IMR-90 (cell line): ENCODE data around the gene MADD. TPM values are rescaled to one million over a fixed set of nuclear protein-coding genes. Genes with fewer than 3 reads are reported as not detected.

Experiments
- ATAC-seq: fragments of 200-7000 bp; cut with Tn5 transposase; 2 replicates; pipeline ENCODE4 v1.9.1; 2020; ENCODE audit warnings: low read depth, mild to moderate bottlenecking, moderate library complexity
- BruUV-seq: library from RNA; stranded (reverse); fragments of 400-500 nt; replicated peaks from 2 replicates; lab custom pipeline; 2021; lab: Mats Ljungman, UMichigan
- CTCF ChIA-PET: fragments of 300-600 bp; formaldehyde crosslinking; extraction: SDS; loops from one replicate; lab custom pipeline; 2021; ENCODE audit warnings: antibody characterized with exemption; lab: Yijun Ruan, JAX
- POLR2A ChIA-PET: fragments of 300-600 bp; sonication (Branson Sonifier 250); formaldehyde crosslinking; loops from one replicate; lab custom pipeline; 2022; ENCODE audit warnings: antibody characterized with exemption; ENCODE audit not compliant: unreplicated experiment; lab: Charles Lee
- DNase-seq: peaks from one replicate; pipeline ENCODE4 v3.0.0; 2013
- H2AFZ ChIP-seq: replicated peaks from 2 replicates; pipeline ENCODE3; 2013; ENCODE audit warnings: low read length, mild to moderate bottlenecking; ENCODE audit not compliant: poor library complexity
- H2AK5ac ChIP-seq: 2 replicates; pipeline ENCODE4 v1.6.1; 2013; ENCODE audit warnings: low read depth, low read length, inconsistent platforms
- H2AK9ac ChIP-seq: replicated peaks from 2 replicates; pipeline ENCODE3; 2013; ENCODE audit warnings: mild to moderate bottlenecking, low read depth, low read length, moderate library complexity; ENCODE audit not compliant: poor library complexity
- H2BK120ac ChIP-seq: 2 replicates; pipeline ENCODE4 v1.6.1; 2013; ENCODE audit warnings: low read depth, low read length, inconsistent platforms
- H2BK15ac ChIP-seq: 3 replicates; pipeline ENCODE4 v1.6.1; 2013; ENCODE audit warnings: low read depth, low read length, inconsistent platforms
- H2BK20ac ChIP-seq: 2 replicates; pipeline ENCODE4 v1.6.1; 2013; ENCODE audit warnings: low read depth, mild to moderate bottlenecking, inconsistent platforms, low read length, moderate library complexity
- H2BK5ac ChIP-seq: 2 replicates; pipeline ENCODE4 v1.6.1; 2013; ENCODE audit warnings: mild to moderate bottlenecking, low read depth, low read length, inconsistent platforms; ENCODE audit not compliant: poor library complexity, severe bottlenecking
- H3K14ac ChIP-seq: replicated peaks from 2 replicates; pipeline ENCODE4 v1.6.1; 2013; ENCODE audit warnings: low read depth, low read length, inconsistent platforms
- H3K18ac ChIP-seq: 2 replicates; pipeline ENCODE4 v1.6.1; 2013; ENCODE audit warnings: low read depth, low read length, control low read depth
- H3K23ac ChIP-seq: 2 replicates; pipeline ENCODE4 v1.6.1; 2013; ENCODE audit warnings: low read depth, low read length, inconsistent platforms
- H3K27ac ChIP-seq: 2 replicates; pipeline ENCODE4 v1.5.1; 2013; ENCODE audit warnings: mild to moderate bottlenecking, control low read depth, low read length; ENCODE audit not compliant: insufficient read depth
- H3K27me3 ChIP-seq: 2 replicates; pipeline ENCODE4 v1.6.1; 2013; ENCODE audit warnings: low read length; ENCODE audit not compliant: control insufficient read depth, insufficient read depth
- H3K36me3 ChIP-seq: 2 replicates; pipeline ENCODE4 v1.6.1; 2013; ENCODE audit warnings: low read length, mixed read lengths; ENCODE audit not compliant: control insufficient read depth, insufficient read depth
- H3K4ac ChIP-seq: 2 replicates; pipeline ENCODE4 v1.6.1; 2013; ENCODE audit warnings: low read depth, low read length, inconsistent platforms
- H3K4me1 ChIP-seq: 2 replicates; pipeline ENCODE4 v1.6.1; 2013; ENCODE audit warnings: low read length, mixed read lengths; ENCODE audit not compliant: control insufficient read depth, insufficient read depth
- H3K4me2 ChIP-seq: 2 replicates; pipeline ENCODE4 v1.6.1; 2013; ENCODE audit warnings: low read depth, mild to moderate bottlenecking, control low read depth, low read length, moderate library complexity
- H3K4me3 ChIP-seq: 2 replicates; pipeline ENCODE4 v1.5.1; 2013; ENCODE audit warnings: low read depth, mild to moderate bottlenecking, control low read depth, low read length, moderate library complexity; ENCODE audit not compliant: insufficient read depth
- H3K56ac ChIP-seq: 2 replicates; pipeline ENCODE4 v1.6.1; 2013; ENCODE audit warnings: low read length, inconsistent platforms; ENCODE audit not compliant: insufficient read depth; ENCODE audit errors: extremely low read depth
- H3K79me1 ChIP-seq, 2 experiments: 2 replicates each; pipeline ENCODE4 v1.6.1; 2013; ENCODE audit warnings: low read length in 2 of 2, inconsistent platforms in 1 of 2, low read depth in 1 of 2
- H3K9ac ChIP-seq: 2 replicates; pipeline ENCODE4 v1.6.1; 2013; ENCODE audit warnings: low read depth, low read length, control low read depth
- H3K9me1 ChIP-seq: 2 replicates; pipeline ENCODE4 v1.6.1; 2013; ENCODE audit warnings: low read length, inconsistent platforms; ENCODE audit not compliant: insufficient read depth
- H3K9me3 ChIP-seq: 2 replicates; pipeline ENCODE4 v1.6.1; 2013; ENCODE audit warnings: low read length; ENCODE audit not compliant: control insufficient read depth, insufficient read depth
- H4K20me1 ChIP-seq: 2 replicates; pipeline ENCODE4 v1.6.1; 2013; ENCODE audit warnings: low read length, inconsistent platforms; ENCODE audit not compliant: insufficient read depth
- H4K5ac ChIP-seq: 2 replicates; pipeline ENCODE4 v1.6.1; 2013; ENCODE audit warnings: mild to moderate bottlenecking, low read depth, low read length, control low read depth
- H4K8ac ChIP-seq, 2 experiments: 2 replicates each; pipeline ENCODE4 v1.6.1; 2013; ENCODE audit warnings: low read depth in 2 of 2, low read length in 2 of 2, control low read depth in 1 of 2, inconsistent platforms in 1 of 2
- H4K91ac ChIP-seq: 2 replicates; pipeline ENCODE4 v1.6.1; 2013; ENCODE audit warnings: low read depth, low read length, inconsistent platforms; ENCODE audit not compliant: insufficient read depth
- BHLHE40 ChIP-seq: fragments of 150-350 bp; IDR thresholded peaks from 2 replicates; pipeline ENCODE4 v1.6.1; 2016; ENCODE audit warnings: mild to moderate bottlenecking, low read depth, low read length
- CTCF ChIP-seq: conservative IDR thresholded peaks from 2 replicates; pipeline ENCODE4 v1.5.1; 2012; ENCODE audit warnings: mild to moderate bottlenecking, low read depth, low read length, improper control_type of control experiment
- ELK1 ChIP-seq: fragments of 150-350 bp; IDR thresholded peaks from 2 replicates; pipeline ENCODE4 v1.6.1; 2016; ENCODE audit warnings: low read depth, mild to moderate bottlenecking, low read length, moderate library complexity, borderline replicate concordance
- MAFK ChIP-seq: IDR thresholded peaks from 2 replicates; pipeline ENCODE4 v1.6.1; 2012; ENCODE audit warnings: low read depth, low read length, improper control_type of control experiment
- MXI1 ChIP-seq: IDR thresholded peaks from 2 replicates; pipeline ENCODE4 v1.6.1; 2012; ENCODE audit warnings: low read depth, mild to moderate bottlenecking, low read length, moderate library complexity, borderline replicate concordance
- RAD21 ChIP-seq: IDR thresholded peaks from 2 replicates; pipeline ENCODE4 v1.6.1; 2012; ENCODE audit warnings: low read length, improper control_type of control experiment
- RCOR1 ChIP-seq: IDR thresholded peaks from 2 replicates; pipeline ENCODE4 v1.6.1; 2012; ENCODE audit warnings: mild to moderate bottlenecking, low read length, improper control_type of control experiment; ENCODE audit not compliant: insufficient replicate concordance
- RFX5 ChIP-seq: IDR thresholded peaks from 2 replicates; pipeline ENCODE4 v1.8.0; 2012; ENCODE audit warnings: low read depth, mild to moderate bottlenecking, low read length, moderate library complexity
- SMC3 ChIP-seq: fragments of 150-350 bp; IDR thresholded peaks from 2 replicates; pipeline ENCODE4 v1.6.1; 2016; ENCODE audit warnings: low read depth, mild to moderate bottlenecking, antibody characterized with exemption, low read length, moderate library complexity
- USF2 ChIP-seq: fragments of 150-350 bp; IDR thresholded peaks from 2 replicates; pipeline ENCODE4 v1.6.1; 2017; ENCODE audit warnings: mild to moderate bottlenecking, antibody characterized with exemption, low read length, low read depth
- WGBS, 2 experiments: methylation state at CpG; one replicate each; pipeline versions ENCODE4 v1.1.5 to v1.1.7; 2013; ENCODE audit warnings: missing lambda C conversion rate in 2 of 2; ENCODE audit not compliant: insufficient read length in 1 of 2; ENCODE audit errors: extremely low coverage in 2 of 2; 5-methylcytosine and 5-hydroxymethylcytosine counted together
- dilution Hi-C: fragments of 300-500 bp; cut with HindIII; formaldehyde crosslinking; loops from one replicate; pipeline ENCODE4 v1.14.3; 2018; ENCODE audit warnings: low sequenced_read_pairs; ENCODE audit not compliant: unreplicated experiment
- in situ Hi-C: fragments of 300-500 bp; cut with MboI; formaldehyde crosslinking; loops from 3 replicates; pipeline ENCODE4 v1.14.3; 2019; ENCODE audit warnings: low sequenced_read_pairs, inconsistent platforms, mixed read lengths
- intact Hi-C: fragments of 100-400 bp; cut with micrococcal nuclease; formaldehyde crosslinking; loops from 2 replicates; pipeline ENCODE4 v1.10.0; 2022
- polyA plus RNA-seq, 3 experiments: library from polyadenylated mRNA; depleted of rRNA; stranded (reverse); fragments of >200 nt; gene quantifications; 2 replicates each; pipeline ENCODE4 v1.2.3, GENCODE V29; 2012; ENCODE audit warnings: low replicate concordance in 1 of 3
- total RNA-seq: library from RNA; depleted of rRNA; stranded (reverse); fragments of >200 nt; gene quantifications from 2 replicates; pipeline ENCODE4 v1.2.3, GENCODE V29; 2012

MADD gene
- total and polyA plus RNA-seq, 2 of the 4 experiments (the other 2 are of a cell fraction), result 13.3 to 16.4 TPM

- Histone ChIP-seq H2AK5ac (no peak overlapping the region), H3K9me3 (no peaks in the 10 kb centered on the region), H4K91ac (no peak overlapping the region), H3K4ac (no peak overlapping the region), H3K4me2 (no peak overlapping the region), H3K18ac (no peak overlapping the region), H3K9me1 (no peaks in the 10 kb centered on the region), H3K56ac (no peak overlapping the region), H3K14ac (no peak overlapping the region), H3K27me3 (peaks cover 25% of the 10 kb centered on the region), H3K4me3 (no peak overlapping the region), H2BK120ac (no peak overlapping the region), H4K5ac (no peak overlapping the region), H2AFZ (no peak overlapping the region), H3K23ac (no peak overlapping the region), H2AK9ac (no peak overlapping the region), H3K4me1 (no peaks in the 10 kb centered on the region), H2BK20ac (no peak overlapping the region), H4K8ac (no peak overlapping the region), H4K20me1 (no peaks in the 10 kb centered on the region; the same call in 1 of the 2 replicates), H3K79me1 (no peaks in the 10 kb centered on the region), H2BK5ac (no peak overlapping the region), H3K27ac (no peak overlapping the region), H3K9ac (no peak overlapping the region), H3K36me3 (no peaks in the 10 kb centered on the region), H2BK15ac (no peak overlapping the region)
- no peak for DNase-seq
- intact Hi-C loops, result no loop called here
- no peak for ATAC-seq
- dilution Hi-C loops, result no loop called here
- POLR2A ChIA-PET, result no interaction called here
- CTCF ChIA-PET, result no interaction called here
- BruUV-seq, result no TSS peak
- TF ChIP-seq RCOR1 (no peak), CTCF (no peak), SMC3 (no peak), RAD21 (no peak), ELK1 (no peak), MXI1 (no peak), RFX5 (no peak), USF2 (no peak), MAFK (no peak), BHLHE40 (no peak)
- WGBS, 2 experiments, result 88% methylated on average over 6 of the region's 15 CpGs; no CpG with 5 or more reads in 1 of the 2 experiments
- in situ Hi-C loops, result no loop called here
These were observed 72.9 kb downstream of the MADD start for GRCh38 chr11:47342854-47343253.
